Kasumi-1 (cell line): ENCODE data around the gene TRAPPC10.

Experiments used
- DNase-seq, 2 experiments: peaks; one replicate each; lab custom pipeline; 2025; lab: John Stamatoyannopoulos, UW

TRAPPC10 gene, protein sequence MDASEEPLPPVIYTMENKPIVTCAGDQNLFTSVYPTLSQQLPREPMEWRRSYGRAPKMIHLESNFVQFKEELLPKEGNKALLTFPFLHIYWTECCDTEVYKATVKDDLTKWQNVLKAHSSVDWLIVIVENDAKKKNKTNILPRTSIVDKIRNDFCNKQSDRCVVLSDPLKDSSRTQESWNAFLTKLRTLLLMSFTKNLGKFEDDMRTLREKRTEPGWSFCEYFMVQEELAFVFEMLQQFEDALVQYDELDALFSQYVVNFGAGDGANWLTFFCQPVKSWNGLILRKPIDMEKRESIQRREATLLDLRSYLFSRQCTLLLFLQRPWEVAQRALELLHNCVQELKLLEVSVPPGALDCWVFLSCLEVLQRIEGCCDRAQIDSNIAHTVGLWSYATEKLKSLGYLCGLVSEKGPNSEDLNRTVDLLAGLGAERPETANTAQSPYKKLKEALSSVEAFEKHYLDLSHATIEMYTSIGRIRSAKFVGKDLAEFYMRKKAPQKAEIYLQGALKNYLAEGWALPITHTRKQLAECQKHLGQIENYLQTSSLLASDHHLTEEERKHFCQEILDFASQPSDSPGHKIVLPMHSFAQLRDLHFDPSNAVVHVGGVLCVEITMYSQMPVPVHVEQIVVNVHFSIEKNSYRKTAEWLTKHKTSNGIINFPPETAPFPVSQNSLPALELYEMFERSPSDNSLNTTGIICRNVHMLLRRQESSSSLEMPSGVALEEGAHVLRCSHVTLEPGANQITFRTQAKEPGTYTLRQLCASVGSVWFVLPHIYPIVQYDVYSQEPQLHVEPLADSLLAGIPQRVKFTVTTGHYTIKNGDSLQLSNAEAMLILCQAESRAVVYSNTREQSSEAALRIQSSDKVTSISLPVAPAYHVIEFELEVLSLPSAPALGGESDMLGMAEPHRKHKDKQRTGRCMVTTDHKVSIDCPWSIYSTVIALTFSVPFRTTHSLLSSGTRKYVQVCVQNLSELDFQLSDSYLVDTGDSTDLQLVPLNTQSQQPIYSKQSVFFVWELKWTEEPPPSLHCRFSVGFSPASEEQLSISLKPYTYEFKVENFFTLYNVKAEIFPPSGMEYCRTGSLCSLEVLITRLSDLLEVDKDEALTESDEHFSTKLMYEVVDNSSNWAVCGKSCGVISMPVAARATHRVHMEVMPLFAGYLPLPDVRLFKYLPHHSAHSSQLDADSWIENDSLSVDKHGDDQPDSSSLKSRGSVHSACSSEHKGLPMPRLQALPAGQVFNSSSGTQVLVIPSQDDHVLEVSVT

DNA sequence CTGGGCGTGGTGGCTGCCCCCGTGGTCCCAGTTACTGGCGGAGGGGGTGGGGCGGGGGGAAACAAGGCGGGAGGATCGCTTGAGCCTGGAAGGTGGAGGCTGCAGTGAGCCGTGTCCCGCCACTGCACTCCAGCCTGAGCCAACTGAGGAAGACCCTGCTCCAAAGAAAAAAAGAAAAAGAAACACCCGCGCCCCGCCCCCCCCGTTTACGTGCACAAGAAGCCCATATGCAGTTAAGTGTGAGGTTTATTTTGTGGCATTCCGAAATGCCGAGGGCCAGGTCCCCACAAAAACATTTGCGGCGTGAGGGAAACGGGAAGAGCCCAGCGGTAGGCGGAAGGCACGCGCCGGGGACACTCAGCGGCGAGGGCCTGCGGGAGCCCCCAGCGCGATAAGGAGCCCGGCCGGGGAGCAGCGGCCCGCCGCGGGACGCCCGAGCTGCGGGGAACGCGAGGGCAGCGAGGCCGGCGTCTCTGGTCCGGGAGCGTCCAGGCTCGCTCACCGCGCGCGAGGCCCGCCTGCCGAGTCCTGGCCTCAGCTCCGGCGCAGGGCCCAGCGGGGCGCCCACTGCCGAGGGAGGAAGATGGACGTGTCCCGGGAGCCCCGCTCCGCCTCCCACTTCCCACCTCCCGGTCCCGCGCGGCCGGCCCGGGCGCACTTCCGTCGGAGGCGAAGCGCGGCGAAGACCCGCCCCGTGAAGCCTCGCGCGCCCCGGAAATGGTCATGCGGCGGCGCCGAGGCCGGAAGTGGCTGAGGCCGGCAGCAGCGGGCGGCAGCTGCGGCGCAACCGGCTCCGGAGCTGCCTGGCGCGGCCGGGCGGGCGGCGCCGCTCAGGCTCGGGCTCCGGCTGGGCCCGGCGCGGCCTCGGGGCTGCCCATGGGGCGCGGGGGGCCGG, at the start of gene TRAPPC10:
Gene TRAPPC10, plus strand, starts transcription at position 731 of the 895 bp plus-strand sequence. CDS start 185 bp downstream, outside the sequence.
- DNase-seq, result peak; percentile 60 to 63

DNA sequence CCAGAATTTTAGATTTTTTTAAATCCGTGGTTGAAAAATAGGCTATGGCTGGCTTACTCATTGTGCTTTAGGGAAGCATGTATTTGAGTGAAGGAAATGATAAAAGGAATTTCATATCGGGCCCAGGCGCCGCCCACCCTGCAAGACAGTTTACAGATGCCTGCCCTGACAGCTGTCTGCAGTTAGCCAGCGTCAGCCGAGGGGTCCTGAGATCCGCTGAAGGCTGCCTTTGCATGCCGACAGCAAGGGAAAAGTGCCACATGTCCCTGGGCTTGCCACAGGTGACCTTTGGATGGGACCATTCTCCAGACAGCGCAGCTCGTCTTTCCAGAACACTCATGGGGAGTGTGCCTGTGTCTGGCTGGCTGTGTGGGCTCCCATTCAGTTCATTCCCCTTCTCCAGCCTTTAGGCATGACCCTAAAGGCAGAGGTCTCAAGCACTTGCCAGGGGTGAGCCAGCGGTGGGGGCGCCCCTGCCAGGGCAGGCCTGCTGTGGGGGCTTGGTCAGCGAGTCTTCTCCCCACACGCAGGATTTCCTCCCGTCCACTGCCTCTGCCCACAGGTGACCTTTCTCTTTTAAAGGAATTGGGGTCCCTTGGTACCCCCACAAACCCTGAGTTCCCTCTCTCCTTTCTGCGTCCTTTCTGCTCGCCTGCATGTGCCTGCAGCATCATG, 46.1 kb upstream of the TRAPPC10 start:
- DNase-seq, result no peak

DNA sequence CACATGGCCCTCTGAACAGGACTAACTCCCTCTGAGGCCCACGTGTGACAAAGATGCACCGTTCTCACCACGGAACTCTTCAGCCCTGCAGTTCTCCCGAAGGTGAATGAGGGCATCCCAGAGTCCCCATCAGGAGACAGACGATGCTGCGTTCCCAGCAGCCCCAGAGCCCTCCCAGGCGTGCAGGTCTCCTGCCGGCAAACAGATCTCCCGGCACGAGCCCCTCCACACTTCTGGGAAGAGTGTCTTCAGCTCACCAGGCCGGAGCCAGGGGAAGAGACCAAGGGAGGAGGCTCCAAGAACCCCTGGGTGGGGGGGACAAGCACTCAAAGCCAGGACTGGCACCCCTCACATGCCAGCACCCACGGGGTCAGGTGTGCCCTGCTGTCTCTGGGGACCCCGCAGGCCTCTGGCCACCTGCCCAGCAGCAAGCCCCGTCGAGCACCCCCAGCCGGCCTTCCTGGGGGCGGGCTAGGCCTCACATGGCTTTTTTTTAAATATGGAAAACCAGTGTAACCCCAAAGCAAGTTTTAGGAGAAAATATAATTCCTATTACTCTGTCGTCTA, 45.1 kb upstream of the TRAPPC10 start:
- DNase-seq, result no peak

DNA sequence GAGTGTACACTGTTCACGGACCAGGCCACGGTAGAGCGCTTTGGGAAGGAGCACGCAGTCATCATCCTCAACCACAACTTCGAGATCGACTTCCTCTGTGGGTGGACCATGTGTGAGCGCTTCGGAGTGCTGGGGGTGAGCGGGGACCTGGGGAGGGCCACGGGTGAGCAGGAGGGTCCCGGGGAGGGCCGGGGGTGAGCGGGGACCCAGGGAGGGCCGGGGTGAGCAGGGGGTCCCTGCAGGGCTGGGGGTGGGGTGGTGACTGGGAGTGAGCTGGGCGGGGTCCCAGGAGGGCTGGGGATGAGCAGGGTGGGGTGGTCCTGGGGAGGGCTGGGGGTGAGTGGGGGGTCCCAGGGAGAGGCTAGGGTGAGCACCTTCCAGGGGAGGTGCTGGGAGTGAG, 44.1 kb upstream of the TRAPPC10 start:
- DNase-seq, result no peak

DNA sequence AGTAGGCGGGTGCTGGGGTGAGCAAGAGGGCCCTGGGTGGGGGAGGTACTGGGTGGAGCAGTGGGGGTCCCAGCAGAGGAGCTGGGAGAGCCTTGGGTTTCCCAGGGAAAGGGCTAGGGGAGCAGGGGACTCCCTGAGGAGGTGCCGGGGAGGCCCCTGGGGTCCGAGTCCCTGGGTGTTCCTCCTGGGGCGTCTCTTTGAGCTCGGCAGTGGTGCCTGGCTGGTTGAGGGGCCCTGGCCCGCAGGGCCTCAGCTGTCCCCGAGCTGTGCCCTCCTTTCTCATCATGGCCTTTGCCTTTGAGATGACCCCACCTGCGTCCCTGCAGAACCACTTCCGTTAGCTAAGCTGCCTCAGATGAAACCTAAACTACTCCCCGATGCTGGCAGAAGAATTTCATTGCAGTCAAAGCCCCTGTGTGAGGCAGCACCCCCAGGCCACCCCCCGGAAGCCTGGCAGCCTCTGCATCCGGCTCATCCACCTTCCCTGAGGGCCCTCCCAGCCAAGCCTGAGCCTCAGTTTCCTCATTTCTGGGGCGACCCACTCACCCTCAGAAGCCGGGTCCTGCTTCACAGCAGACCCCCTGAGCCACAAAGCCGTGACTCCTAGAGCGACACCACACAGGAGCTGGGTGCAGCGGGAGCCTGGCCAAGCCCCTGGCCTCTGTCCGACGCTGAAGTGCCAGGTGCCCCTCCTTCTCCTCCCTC, 43.5 kb upstream of the TRAPPC10 start:
- peak in 1 of 2 experiments; percentile 3 for DNase-seq

DNA sequence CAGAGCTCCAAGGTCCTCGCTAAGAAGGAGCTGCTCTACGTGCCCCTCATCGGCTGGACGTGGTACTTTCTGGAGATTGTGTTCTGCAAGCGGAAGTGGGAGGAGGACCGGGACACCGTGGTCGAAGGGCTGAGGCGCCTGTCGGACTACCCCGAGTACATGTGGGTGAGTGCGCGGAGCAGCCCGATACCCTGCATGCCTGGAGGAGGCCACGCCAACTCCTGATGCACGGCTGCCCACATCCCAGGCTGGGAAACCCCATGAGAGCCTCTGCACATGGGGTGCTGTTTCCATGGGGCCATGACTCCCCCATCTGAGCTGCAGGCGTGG, 43.0 kb upstream of the TRAPPC10 start:
- no peak for DNase-seq

DNA sequence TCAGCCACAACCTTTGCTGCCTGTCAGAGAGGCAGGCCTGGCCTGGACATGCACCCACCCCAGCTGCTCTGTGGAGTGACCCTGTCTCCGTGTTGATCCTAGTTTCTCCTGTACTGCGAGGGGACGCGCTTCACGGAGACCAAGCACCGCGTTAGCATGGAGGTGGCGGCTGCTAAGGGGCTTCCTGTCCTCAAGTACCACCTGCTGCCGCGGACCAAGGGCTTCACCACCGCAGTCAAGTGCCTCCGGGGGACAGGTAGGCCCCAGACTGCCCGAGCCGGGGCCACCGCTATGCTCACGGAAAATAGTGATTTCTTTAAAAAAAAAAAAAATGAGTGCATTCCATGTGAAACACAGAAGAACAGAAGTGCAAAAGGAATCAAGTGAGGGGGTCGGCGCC, 41.6 kb upstream of the TRAPPC10 start:
- no peak for DNase-seq

DNA sequence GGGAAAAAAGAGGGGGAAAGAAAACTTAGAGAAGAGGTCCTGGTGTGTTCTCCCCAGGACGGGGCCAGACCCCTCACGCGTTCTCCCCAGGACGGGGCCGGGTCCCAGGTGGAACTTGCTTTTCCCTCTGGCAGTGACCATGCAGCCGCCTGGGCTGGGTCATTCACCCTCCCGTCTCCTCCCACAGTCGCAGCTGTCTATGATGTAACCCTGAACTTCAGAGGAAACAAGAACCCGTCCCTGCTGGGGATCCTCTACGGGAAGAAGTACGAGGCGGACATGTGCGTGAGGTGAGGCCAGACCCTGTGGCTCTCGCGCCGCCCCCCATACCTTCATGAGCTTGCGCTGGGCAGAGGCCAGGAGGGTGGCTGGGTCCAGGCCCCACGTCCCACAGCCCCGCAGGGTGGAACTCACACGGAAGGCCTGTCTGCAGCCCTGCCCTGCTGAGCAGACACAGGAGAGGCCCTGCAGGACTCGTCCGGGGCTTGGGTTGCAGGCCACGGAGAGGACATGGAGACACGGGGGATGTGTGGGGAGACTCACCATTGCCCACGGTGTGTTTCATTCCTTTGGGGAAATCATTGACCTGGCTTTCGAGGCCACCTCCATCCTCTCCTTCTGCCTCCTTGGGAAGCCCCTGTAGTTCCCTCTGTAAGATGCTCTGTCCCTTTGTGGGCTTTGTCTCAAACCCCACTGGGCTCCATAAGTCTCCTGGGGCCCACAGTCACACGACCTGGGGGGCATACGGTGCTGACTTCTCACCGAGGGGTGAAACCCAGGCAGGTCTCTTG, 40.7 kb upstream of the TRAPPC10 start:
- DNase-seq, result no peak

DNA sequence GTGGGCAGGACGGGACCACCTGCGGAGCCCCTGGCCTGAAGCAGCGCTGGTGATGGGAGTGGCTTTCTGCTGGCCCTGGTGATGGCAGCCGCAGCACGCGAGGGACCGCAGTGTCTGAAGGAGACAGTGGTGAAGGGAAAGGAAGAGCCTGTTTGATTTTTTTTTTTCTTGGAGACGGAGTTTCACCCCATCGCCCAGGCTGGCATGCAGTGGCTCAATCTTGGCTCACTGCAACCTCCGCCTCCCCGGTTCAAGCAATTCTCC, 40.2 kb upstream of the TRAPPC10 start:
- no peak for DNase-seq

DNA sequence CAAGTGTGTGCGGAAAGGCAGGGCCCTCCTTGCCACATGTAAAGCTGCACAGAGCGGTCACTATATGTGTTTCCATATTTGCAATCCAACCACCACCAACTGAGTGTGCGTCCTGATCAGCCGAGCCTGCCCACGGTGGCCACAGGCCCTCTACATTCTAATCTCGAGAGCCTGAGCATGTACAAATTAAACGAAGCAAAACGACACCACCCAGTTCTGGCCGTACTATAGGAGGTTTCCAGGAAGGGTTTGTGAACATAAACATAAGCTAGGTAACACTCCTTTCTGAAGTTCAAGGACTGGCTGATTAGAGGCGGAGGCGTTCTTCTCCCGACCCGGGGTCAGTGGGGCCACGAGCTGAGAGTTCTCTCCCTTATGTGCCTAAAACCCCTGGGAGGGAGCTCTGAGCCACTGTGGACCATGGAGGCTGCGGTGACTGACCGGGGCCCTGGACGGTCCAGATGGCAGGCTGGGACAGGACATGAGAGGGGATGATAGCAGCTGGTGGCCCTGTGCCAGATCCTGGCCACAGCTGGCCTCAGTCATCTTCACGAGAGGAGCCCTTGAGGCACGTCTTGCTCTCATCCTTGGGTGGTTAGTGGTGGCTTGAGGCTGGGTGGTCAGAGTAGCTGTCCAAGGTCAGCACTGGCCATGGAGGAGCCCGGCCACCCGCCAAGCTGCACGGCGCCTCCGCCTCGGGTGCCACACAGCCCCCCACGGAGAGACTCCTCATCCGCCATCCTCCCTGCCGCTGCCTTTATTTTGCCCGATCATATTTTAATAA, 39.1 kb upstream of the TRAPPC10 start:
- DNase-seq, result no peak

DNA sequence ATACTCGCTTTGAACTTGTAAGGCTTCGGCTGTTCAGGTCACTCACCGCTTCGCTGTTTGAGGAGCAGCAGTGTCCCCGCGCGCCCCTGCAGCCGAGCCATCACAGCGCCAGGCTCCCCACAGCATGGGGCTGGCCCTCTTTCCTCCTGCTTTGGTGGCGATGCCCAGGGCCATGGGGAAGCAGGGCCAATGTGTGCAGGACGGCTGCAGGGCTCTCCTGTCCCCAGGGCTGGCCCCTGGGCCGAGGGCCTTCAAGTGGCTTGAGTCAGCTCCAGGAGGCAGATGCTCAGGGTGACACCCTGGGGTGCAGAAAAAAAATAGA, 38.5 kb upstream of the TRAPPC10 start:
- DNase-seq, result no peak

DNA sequence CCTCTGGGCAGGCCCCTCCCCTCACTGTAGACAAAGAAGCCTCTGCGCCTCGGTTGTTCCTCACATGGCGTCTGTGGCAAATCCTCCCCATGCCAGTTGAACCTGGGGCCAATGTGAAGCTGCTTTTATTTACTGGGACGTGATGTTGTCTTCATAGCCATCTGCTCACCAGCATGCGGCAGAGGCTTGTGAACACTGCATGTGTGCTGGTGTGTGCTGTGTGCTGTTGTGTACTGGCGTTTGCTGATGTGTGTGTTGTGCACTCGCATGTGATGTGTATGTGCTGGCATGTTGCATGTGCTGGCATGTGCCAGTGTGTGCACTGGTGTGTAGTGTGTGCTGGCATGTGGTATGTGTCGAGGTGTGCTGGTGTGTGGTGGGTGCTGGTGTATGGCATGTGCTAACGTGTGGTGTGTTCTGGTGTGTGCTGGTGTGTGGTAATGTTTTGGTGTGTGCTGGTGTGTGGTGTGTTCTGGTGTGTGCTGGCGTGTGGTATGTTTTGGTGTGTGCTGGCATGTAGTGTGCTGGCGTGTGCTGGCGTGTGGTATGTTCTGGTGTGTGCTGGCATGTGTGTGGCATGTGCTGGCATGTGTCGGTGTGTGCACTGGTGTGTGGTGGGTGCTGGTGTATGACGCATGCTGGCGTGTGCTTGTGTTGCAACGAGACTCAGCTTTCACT, 37.2 kb upstream of the TRAPPC10 start:
- no peak for DNase-seq

DNA sequence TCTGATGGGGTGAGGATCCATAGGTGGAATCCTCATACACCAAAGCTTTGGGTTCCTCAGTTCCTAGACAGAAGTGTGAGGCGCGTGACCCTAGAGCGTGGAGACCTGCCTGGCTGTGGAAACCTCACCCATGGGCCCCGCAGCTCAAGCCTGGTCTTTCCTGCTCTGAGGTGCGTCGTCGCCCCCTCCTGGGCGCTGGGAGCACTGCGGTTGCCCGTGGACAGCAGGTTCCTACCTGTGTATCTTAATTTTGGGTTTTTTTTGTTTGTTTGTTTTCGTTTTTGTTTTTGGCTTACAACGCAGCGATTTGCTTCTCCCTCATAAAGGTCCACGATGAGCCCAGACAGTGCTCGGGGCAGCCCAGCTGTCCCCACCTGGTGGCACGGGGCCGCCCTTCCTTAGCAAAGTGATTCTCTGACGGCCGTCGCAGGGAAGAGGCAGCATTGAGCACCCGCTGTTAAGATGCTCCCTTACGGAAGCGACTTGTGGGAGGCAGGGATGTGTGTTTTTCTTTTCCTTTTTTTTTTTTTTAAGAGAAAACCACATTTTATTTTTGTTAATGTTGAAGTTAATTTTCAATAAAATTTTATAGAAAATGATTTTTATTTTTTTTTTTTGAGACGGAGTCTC, 36.5 kb upstream of the TRAPPC10 start:
- peak; percentile 31 to 37 for DNase-seq

DNA sequence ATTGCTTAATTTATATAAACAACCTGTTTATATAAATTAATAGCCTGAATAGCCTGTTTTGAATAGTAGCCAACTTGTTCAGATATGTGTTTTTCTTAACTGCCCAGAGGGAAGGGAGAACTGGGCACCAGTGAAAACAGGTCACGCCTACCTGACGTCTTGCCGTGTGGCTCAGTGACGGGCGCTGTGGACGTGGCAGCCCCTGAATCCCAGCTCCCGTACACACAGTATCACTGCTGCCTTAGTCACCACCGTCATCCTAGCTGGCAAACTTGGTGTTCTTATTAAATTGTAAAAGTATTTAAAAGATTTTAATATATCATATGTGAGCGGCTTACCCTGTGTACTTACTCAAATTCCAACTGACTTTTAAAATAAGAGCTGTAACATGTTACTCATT, 35.4 kb upstream of the TRAPPC10 start:
- no peak for DNase-seq

DNA sequence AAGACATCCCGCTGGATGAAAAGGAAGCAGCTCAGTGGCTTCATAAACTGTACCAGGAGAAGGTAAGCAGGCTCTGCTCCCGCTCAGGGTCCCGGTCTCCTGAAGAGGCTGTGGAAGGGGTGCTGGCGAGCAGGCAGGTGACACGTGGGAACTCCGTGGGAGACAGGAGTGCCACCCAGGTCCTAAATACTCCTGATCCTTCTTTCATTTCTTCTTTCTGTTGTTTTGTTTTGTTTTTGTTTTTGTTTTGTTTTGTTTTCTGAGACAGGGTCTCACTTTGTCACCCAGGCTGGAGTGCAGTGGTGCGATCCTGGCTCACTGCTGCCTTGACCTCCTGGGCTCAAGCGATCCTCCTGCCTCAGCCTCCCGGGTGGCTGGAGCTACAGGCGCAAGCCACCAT, 34.0 kb upstream of the TRAPPC10 start:
- DNase-seq, result no peak

DNA sequence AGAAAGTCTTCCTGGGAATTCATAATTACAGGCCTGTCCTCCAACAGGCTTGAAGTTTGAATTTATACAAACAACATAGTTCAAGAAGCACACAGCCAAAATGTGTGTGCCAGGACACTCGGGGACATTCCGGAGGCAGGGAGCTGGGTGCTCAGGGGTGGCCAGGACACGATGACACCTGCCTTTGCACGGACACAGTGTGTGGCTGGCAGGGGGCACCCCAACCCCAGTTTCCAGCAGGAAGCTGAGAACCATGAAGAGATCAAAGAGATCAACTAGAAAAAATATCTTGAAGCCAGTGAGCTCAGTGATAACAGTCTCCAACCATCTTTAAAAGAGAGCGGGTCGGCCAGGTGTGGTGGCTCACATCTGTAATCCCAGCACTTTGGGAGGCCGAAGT, 32.5 kb upstream of the TRAPPC10 start:
- no peak for DNase-seq

DNA sequence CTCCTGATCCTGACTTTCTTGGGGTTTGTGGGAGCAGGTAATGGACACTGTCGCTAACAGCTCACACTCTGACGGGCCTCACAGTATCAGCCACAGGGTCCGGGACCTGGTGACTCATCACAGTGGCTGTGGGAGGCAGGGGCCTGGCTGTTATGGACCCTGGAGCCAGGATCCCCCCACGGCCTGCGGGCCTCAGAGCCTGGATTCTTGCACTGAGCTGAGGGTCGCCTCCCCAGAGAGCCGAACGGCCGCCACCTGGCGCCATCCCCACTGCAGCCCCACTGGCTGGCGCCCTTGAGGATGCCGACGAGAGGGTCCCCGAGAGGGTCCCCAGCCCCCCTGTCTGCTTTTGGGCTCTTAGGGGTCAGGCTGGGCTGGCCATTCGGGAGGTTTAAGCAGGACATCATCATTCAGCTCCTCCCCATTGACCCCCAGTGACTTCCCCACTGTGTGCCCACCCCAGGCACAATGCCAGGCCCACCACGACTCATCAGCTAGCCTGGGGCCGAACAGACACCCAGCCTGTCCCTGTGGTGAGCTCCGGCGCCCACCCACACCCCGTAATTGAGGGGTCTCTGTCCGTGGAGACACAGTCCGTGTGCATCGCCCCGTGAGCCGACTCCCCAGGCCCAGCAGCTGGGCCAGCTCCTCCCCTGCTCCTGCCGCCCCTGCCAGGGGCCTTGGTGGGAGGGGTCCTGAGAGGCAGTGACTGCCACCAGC, 30.8 kb upstream of the TRAPPC10 start:
- no peak for DNase-seq
